RCC 7860 (cell line): Measurements from ENCODE around the gene SAYSD1.

ENCODE experiments used
- DNase-seq: peaks from one replicate; pipeline ENCODE4 v3.0.0-alpha.2; 2015; ENCODE audit warnings: low spot score
- FAIRE-seq: peaks from 2 replicates; lab custom pipeline; 2012; peaks lifted over from hg19 to GRCh38; lab: Jason Lieb, UNC

Gene SAYSD1

DNA sequence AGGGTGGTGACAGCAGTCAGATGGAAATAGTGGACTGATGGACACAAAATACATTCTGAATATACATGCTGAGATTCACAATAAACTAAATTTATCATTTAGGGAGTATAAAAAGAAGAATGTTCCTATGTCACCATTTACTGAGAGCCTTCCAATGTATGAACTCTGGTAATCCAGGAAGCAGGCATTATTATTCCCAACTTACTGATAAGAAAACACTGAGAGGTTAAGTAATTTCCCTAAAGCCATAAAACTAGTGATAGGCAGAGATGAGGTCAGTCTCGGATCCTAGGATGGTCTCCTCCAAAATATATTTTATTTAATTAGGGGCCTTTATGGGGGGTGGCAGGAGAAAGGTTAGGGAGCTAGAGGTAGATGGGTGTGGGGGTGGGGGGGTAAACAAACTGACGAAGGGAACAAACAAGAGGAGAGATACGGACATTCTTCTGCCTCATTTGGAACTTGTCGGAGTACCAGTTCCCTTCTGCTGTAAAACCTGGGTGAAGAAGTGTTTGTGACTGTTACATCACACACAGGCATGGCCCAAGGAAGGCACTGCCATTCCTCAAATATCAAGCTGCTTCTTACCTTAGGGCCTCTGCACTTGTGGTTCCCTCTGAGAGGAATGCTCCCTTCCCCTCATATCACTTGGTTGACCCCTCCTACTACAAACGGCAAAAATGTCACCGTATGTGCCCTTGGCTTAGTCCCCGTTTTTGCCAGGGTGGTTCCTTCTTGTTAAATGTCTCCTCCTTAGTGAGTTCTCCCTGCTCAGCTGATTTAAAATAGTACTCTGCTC lies 6.7 kb downstream of the SAYSD1 start:
- DNase-seq (no peak), FAIRE-seq (no peak)

DNA sequence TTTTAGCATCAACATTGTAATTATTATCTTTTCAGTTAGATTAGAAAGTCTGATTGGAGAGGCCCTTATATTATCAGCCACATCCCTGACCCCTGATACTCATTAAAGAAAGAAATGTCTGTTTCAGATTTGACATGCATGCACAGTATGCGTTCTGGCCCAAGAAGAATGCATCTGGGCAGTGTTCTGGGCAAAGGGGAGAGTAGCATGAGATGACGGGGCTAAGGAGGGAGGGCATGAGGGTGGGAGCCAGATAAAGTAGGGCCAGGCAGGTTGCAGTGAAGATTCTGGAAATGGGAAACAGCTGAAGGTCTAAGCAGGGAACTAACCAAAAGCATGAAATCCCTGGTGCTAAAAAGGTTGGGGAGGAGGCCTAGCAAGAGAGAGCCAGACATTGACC lies 7.3 kb downstream of the SAYSD1 start:
- no peak for FAIRE-seq

DNA sequence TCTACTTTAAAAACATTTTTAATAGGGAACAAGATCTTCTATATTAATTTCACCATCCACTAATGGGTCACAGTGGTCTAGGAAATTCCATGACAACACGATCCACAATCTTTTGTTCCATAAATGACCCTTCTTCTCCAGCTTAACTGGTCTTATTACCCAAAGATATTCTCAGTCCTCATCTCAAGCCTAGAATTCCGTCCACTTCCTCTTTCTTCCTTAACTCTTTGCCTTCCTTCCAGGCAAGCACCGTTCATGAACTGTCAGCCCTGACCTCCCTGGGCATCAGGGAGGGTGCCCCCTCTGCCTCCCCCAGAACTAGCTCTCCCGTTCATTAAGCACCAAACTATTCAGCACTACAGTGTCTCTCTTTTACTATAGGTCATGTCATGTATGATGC lies 8.0 kb downstream of the SAYSD1 start:
- DNase-seq, result no peak
- no peak for FAIRE-seq

More for the DNA sequence above, 7.3 kb downstream of the SAYSD1 start:
- no peak for DNase-seq

DNA sequence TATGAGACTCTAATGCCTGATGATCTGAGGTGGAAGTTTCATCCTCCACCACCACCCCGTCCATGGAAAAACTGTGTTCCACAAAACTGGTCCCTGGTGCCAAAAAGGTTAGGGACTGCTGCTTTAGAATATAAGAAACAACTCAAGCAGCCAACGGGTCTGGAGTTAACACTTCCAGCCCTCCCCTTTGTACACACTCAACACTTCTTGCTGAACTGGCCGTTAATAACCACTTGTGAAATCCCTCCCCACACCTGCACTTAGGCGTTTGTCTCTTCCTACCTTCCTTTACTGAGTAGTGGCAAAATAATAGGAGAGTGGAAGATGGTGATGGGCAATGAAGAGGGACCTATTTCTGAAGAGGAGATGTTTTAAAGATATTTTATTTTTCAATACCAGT lies 10.5 kb downstream of the SAYSD1 start:
- DNase-seq (no peak), FAIRE-seq (no peak)

DNA sequence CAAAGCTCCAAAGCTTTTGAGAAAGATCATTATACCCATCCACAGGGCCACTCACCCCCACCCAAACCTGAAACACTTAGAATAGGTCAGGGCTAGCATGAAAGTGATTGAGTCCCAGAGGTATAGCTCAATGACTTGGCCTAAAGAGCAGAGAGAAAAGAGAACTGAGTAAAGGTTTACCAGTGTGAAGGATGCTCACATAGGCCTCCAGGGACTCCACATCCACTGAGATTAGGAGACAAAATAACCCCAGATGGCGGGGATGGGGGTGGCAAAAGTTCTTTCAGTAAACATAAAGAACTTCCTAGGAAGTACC lies 12.2 kb downstream of the SAYSD1 start:
- DNase-seq (no peak), FAIRE-seq (no peak)

- no peak for DNase-seq
- no peak for FAIRE-seq
Observed at GRCh38 chr6:39102071-39102820, 12.7 kb downstream of the SAYSD1 start.

- no peak for FAIRE-seq
- no peak for DNase-seq
Observed at GRCh38 chr6:39100358-39100757, 14.6 kb downstream of the SAYSD1 start.

GRCh38 chr6:39095578-39095977 lies 19.4 kb downstream of the SAYSD1 start:
- DNase-seq (no peak), FAIRE-seq (no peak)

- FAIRE-seq (no peak), DNase-seq (no peak)
Observed at GRCh38 chr6:39093149-39093708, 21.8 kb downstream of the SAYSD1 start.

GRCh38 chr6:39092124-39092523 lies 22.9 kb downstream of the SAYSD1 start:
- no peak for DNase-seq
- FAIRE-seq, result no peak

GRCh38 chr6:39091220-39091619 lies 23.8 kb downstream of the SAYSD1 start:
- no peak for FAIRE-seq

GRCh38 chr6:39090036-39090435 lies 24.9 kb downstream of the SAYSD1 start:
- FAIRE-seq, result no peak
- DNase-seq, result no peak

More at GRCh38 chr6:39091220-39091619, 23.8 kb downstream of the SAYSD1 start:
- DNase-seq, result no peak

DNA sequence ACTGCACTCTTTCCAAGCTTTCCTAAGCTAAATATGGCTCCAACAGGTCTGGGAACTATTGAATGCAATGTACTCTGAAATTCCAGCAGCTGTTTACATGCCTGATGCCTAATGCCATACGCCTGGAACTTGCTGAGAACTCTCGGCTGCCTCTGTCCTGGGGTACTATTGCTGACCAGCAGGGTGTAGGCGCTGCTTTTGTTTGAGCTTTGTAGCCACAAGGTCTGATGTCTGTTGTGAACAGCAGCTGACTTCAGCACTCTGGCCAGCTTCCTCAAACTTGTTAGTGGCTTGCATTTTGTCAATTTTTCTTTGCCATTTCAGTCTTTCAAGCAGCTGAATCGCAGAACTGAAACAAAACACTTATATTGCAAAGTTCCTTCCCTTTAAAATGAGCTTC lies 26.7 kb downstream of the SAYSD1 start:
- FAIRE-seq (no peak), DNase-seq (no peak)

DNA sequence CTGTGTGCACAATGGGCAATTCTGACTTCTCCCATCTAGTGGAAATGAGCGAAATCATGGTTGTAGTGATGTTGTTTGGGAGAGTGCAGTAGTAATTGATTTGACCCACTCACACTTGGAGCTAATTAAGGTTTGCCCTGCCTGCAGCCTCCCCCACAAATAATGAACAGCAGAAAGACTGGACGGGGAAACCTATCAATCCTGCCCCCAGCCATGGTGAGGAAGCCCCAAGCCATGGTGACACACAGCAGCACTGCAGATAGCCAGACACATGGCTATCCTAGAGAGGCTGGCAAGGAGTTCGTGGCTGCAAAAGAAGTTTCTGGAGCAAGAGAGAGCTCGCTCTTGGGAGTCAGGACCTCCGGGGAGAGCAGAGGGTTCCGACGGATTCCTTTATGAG lies 27.8 kb downstream of the SAYSD1 start:
- FAIRE-seq, result no peak
- DNase-seq, result no peak

DNA sequence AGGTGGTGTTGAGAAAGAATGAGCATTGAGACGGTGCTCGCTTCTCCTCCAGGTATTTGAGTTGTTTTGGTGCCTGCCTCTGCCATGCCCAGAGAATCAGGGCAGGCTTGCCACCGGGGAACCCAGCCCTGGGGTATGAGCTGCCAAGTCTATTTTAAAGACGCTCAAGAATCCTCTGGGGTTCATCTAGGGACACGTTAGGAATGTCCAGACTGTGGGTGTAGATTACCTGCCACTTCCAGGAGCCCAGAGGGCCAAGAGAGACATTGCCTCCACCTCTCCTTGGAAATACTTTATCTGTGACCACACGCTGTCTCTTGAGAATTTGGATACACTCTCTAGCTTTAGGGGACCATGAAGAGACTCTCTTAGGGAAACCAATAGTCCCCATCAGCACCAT lies 28.3 kb downstream of the SAYSD1 start:
- DNase-seq, result no peak
- FAIRE-seq, result no peak

DNA sequence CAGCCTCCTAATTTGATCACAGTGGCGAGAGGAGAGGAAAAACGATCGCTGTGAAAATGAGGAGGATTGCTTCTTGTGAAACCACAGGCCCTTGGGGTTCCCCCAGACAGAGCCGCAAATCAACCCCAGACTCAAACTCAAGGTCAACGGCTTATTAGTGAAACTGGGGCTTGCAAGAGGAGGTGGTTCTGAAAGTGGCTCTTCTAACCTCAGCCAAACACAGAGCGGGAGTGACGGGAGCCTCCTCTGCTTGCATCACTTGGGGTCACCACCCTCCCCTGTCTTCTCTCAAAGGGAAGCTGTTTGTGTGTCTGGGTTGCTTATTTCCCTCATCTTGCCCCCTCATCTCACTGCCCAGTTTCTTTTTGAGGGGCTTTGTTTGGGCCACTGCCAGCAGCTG lies 28.7 kb downstream of the SAYSD1 start:
- DNase-seq (no peak), FAIRE-seq (no peak)

DNA sequence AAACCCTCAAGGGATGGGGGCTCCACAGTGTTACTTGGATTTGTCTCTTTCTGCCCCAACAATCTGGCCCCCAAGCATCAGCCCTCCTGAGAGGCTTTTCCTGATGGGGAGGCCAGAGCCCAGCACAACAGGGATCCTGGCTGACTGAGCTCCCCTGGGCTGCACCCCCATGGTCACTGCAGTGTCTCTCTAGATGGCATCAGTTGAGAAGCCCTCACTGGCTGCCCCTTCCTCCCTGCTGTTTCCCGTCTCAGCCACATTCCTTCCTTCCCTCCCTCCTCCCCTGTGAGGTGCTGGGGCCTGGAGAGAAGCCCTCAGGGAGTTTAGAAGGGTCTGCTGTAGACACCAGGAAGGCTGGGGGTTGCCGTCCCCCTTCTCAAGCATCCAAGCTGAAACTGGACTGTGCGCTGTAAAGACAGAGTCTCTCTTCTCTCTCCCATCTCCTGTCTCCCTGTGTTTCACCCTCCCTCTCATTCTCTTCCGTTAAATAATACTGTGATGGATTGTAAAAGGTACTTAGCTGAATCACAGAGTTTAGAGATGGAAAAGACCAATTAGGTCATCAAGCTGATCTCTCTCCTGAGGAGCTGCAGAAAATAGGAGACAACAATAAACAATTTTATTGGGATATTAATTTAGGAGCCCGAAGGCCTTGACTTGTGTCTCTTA lies 29.7 kb downstream of the SAYSD1 start:
- FAIRE-seq (no peak), DNase-seq (no peak)

DNA sequence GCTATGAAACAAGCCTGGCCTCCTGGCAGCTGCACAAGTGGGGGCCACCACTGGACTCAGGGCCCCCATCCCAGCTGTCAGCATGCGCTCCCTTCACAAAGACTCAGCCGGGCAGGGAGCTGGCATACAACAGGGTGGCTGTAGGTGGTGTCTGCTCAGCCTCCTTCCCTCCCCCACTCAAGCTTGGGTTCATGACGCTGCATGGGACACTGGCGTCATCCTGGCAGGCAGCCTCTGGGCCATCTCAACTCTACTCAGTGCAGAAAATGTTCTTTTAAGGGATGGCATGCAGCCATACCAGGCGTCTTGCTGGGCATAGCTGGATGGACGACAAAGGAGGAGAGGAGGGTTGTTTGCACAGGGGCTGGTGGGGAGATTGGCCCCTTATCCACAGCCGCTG lies 30.5 kb downstream of the SAYSD1 start:
- DNase-seq (no peak), FAIRE-seq (no peak)

GRCh38 chr6:39083231-39083634 lies 31.8 kb downstream of the SAYSD1 start:
- DNase-seq, result no peak
- FAIRE-seq, result no peak

- DNase-seq (no peak), FAIRE-seq (no peak)
Observed at GRCh38 chr6:39082310-39082709, 32.7 kb downstream of the SAYSD1 start.

DNA sequence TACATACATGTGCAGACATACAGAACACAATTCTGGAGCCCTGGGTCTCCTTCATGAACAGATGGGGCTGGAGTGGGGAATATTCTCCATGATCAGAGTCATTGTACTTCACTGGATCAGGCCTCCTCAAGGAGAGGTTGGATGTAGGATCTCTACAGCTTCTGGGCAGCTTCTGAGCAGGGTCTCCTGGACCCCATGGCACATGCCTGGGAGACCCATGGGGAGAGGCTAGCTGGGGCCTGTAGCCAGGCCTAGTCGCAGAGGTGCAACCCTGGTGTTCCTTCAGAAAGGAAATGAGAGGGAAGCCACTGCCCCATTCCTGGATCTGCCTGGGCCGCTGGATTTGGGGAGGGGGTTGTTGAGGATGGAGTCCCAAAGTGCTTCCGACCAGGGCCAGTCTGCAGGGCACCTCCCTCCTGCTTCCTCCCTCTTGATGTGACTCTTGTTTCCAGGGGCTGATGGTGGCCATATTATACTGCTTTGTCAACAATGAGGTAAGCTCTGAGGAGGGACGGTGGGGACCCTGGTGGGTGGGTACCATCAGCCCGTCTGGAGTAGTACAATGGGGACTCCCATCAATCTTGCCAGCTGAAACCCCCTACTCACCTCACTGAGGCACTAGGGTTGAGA lies 34.6 kb downstream of the SAYSD1 start:
- DNase-seq (no peak), FAIRE-seq (no peak)
